Thyroid gland (tissue), 4 donors: Measurements from ENCODE around the gene PEX14.

Source experiments
- POLR2A ChIP-seq, 2 donors: fragments of 450-650 bp; IDR thresholded peaks; one replicate each; pipeline ENCODE4 v1.6.1; 2017; ENCODE audit warnings: antibody characterized with exemption in 2 of 2, mild to moderate bottlenecking in 2 of 2, moderate library complexity in 1 of 2
- TF ChIP-seq, protein P1 (sequence below), 6 experiments: fragments of 200-600 bp in 3 of 6; fragments of 450-650 bp in 3 of 6; sonication (generic) in 3 of 6; IDR thresholded peaks; one replicate each; pipeline ENCODE4 v1.5.1; 2016 to 2019; ENCODE audit warnings: antibody characterized with exemption in 6 of 6, mild to moderate bottlenecking in 2 of 6, inconsistent platforms in 1 of 6, moderate library complexity in 1 of 6

DNA sequence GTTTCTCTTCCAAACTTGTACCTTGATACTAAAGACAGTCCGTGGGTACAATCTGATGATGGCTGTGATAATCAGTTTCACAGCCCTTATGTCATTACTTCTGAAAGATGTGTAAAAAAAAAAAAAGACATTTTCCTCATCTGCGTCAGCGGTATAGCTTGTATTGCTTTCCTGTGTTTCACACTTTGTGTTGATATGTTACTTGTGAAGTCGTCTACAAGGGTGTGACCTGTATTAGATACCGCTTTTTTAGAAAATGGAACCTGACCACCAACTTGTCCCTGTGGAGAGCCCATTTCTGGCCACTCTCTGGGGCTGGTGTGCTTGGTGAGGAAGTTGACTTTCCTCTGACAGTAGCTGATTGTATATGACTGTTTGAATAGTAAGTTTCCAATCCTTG is 50.5 kb downstream of the PEX14 start:
- TF ChIP-seq, protein P1, sequence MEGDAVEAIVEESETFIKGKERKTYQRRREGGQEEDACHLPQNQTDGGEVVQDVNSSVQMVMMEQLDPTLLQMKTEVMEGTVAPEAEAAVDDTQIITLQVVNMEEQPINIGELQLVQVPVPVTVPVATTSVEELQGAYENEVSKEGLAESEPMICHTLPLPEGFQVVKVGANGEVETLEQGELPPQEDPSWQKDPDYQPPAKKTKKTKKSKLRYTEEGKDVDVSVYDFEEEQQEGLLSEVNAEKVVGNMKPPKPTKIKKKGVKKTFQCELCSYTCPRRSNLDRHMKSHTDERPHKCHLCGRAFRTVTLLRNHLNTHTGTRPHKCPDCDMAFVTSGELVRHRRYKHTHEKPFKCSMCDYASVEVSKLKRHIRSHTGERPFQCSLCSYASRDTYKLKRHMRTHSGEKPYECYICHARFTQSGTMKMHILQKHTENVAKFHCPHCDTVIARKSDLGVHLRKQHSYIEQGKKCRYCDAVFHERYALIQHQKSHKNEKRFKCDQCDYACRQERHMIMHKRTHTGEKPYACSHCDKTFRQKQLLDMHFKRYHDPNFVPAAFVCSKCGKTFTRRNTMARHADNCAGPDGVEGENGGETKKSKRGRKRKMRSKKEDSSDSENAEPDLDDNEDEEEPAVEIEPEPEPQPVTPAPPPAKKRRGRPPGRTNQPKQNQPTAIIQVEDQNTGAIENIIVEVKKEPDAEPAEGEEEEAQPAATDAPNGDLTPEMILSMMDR (IDR thresholded peaks at IDR 0.05), result no peak
- TF ChIP-seq POLR2A (IDR thresholded peaks at IDR 0.05), result no peak
